T-cell (primary cell): ENCODE measurements around the gene ATL1. TPM values are rescaled to one million over a fixed set of nuclear protein-coding genes. Genes with fewer than 3 reads are reported as not detected.

ENCODE experiments used
- ATAC-seq, 4 experiments: fragments of 200-7000 bp in 3 of 4; fragments of 150-1000 bp in 1 of 4; cut with Tn5 transposase; replicated peaks in 1 of 4; 1 replicate in 3 of 4; 2 replicates in 1 of 4; pipeline ENCODE4 v1.10.0; 2021; ENCODE audit warnings: moderate library complexity in 3 of 4, mild to moderate bottlenecking in 2 of 4, moderate number of reproducible peaks in 1 of 4
- CTCF ChIA-PET, 2 donors: fragments of 300-600 bp; sonication (Branson Sonifier 250); formaldehyde crosslinking; loops; one replicate each; lab custom pipeline; 2022; ENCODE audit warnings: antibody characterized with exemption in 2 of 2; lab: Charles Lee
- POLR2A ChIA-PET, 2 donors: fragments of 300-600 bp; sonication (Branson Sonifier 250); formaldehyde crosslinking; loops; one replicate each; lab custom pipeline; 2022; ENCODE audit warnings: antibody characterized with exemption in 2 of 2; lab: Charles Lee
- DNase-seq, 35 experiments: peaks; one replicate each; pipeline versions ENCODE4 v3.0.0 to v3.0.0-alpha.2; 2013 to 2023
- H3K27ac ChIP-seq: one replicate; pipeline ENCODE4 v1.5.1; 2013; ENCODE audit warnings: low read length
- H3K27me3 ChIP-seq, 2 experiments: replicated peaks in 1 of 2; 1 replicate in 1 of 2; 2 replicates in 1 of 2; pipeline versions ENCODE4 v1.6.1 to v1.7.0; 2013; ENCODE audit warnings: low read length in 1 of 2, mixed read lengths in 1 of 2; ENCODE audit not compliant: control insufficient read depth in 2 of 2, insufficient read depth in 2 of 2; ENCODE audit errors: extremely low read depth in 1 of 2
- H3K36me3 ChIP-seq, 2 donors: 1 replicate in 1 of 2; 2 replicates in 1 of 2; pipeline versions ENCODE4 v1.6.1 to v1.7.0; 2013; ENCODE audit warnings: low read length in 1 of 2; ENCODE audit not compliant: control insufficient read depth in 2 of 2, insufficient read depth in 1 of 2; ENCODE audit errors: extremely low read depth in 1 of 2
- H3K4me1 ChIP-seq, 2 experiments: 1 replicate in 1 of 2; 2 replicates in 1 of 2; pipeline versions ENCODE4 v1.6.1 to v1.7.0; 2013; ENCODE audit warnings: low read length in 2 of 2, mixed read lengths in 1 of 2; ENCODE audit not compliant: insufficient read depth in 2 of 2, control insufficient read depth in 1 of 2; ENCODE audit errors: extremely low read depth in 1 of 2
- H3K4me3 ChIP-seq, 2 donors: 1 replicate in 1 of 2; 2 replicates in 1 of 2; pipeline versions ENCODE4 v1.5.1 to v1.7.0; 2013; ENCODE audit warnings: mild to moderate bottlenecking in 2 of 2, low read length in 1 of 2, moderate library complexity in 1 of 2; ENCODE audit not compliant: control insufficient read depth in 1 of 2; ENCODE audit errors: extremely low read depth in 1 of 2
- H3K9me3 ChIP-seq: 2 replicates; pipeline ENCODE4 v1.7.0; 2013
- H3K27ac Mint-ChIP-seq, 2 donors: one replicate each; pipeline ENCODE4 v1.8.0; 2020 to 2021; ENCODE audit warnings: mild to moderate bottlenecking in 2 of 2, mixed read lengths in 2 of 2
- H3K27me3 Mint-ChIP-seq, 2 donors: one replicate each; pipeline ENCODE4 v1.8.0; 2021 to 2022; ENCODE audit warnings: mixed read lengths in 2 of 2
- H3K36me3 Mint-ChIP-seq: one replicate; pipeline ENCODE4 v1.8.0; 2021; ENCODE audit warnings: mixed read lengths
- H3K4me1 Mint-ChIP-seq, 3 donors: one replicate each; pipeline ENCODE4 v1.8.0; 2020 to 2022; ENCODE audit warnings: mixed read lengths in 3 of 3, mild to moderate bottlenecking in 1 of 3
- H3K4me3 Mint-ChIP-seq, 3 donors: one replicate each; pipeline ENCODE4 v1.8.0; 2020 to 2022; ENCODE audit warnings: mild to moderate bottlenecking in 3 of 3, mixed read lengths in 3 of 3, moderate library complexity in 3 of 3
- H3K9me3 Mint-ChIP-seq, 3 donors: one replicate each; pipeline ENCODE4 v1.8.0; 2020 to 2022; ENCODE audit warnings: mixed read lengths in 3 of 3
- WGBS: methylation state at CpG from one replicate; pipeline ENCODE4 v1.1.5; 2013; ENCODE audit warnings: missing lambda C conversion rate; ENCODE audit not compliant: insufficient coverage; 5-methylcytosine and 5-hydroxymethylcytosine counted together
- total RNA-seq, 35 experiments: library from RNA in 6 of 35; stranded (reverse) in 6 of 35; fragments of 120-200 nt in 1 of 35; gene quantifications; one replicate each; pipeline versions ENCODE4 v1.2.1 to v1.2.4 and lab custom pipeline; 2013 to 2026

The ATL1 gene
- total RNA-seq, 5 donors from 2014 or later (not counting 1 experiment from before 2014, with no cell fraction given): 1.2 to 3.2 (median 2.1) TPM

- Mint-ChIP-seq H3K9me3 (no peaks in the 10 kb centered on the region), H3K36me3 (no peaks in the 10 kb centered on the region), H3K27me3 (no peaks in the 10 kb centered on the region), H3K4me1 (peaks cover 14 to 16% (median 16%) of the 10 kb centered on the region in 3 donors), H3K27ac (no peak overlapping the region), H3K4me3 (no peak overlapping the region)
- H3K4me1 ChIP-seq: peaks cover 3 to 8% of the 10 kb centered on the region in 2 experiments
- ATAC-seq (no peak), DNase-seq (no peak)
- H3K27ac ChIP-seq: no peak overlapping the region
- no peaks in the 10 kb centered on the region for H3K9me3 ChIP-seq
- H3K27me3 ChIP-seq: no peaks in the 10 kb centered on the region
- ChIA-PET POLR2A (no interaction called here), CTCF (interaction anchor here in 1 of 2 donors (0.5 kb wide), 1 partner anchor 153 kb away, joined by 5 read pairs; no protein-coding TSS in a partner anchor)
- WGBS: 93% methylated on average over 6 of the region's 10 CpGs
- H3K36me3 ChIP-seq: no peaks in the 10 kb centered on the region
- no peak overlapping the region for H3K4me3 ChIP-seq
Measured at GRCh38 chr14:50670196-50670865, 110.4 kb downstream of the ATL1 start.

GRCh38 chr14:50670866-50671256 lies 110.9 kb downstream of the ATL1 start:
- Mint-ChIP-seq H3K36me3 (no peaks in the 10 kb centered on the region), H3K9me3 (no peaks in the 10 kb centered on the region), H3K27ac (no peak overlapping the region), H3K27me3 (no peaks in the 10 kb centered on the region), H3K4me1 (peaks cover 14 to 15% (median 14%) of the 10 kb centered on the region in 3 donors), H3K4me3 (no peak overlapping the region)
- H3K27ac ChIP-seq: no peak overlapping the region
- no peaks in the 10 kb centered on the region for H3K36me3 ChIP-seq
- no peaks in the 10 kb centered on the region for H3K27me3 ChIP-seq
- DNase-seq (no peak), ATAC-seq (no peak)
- H3K4me3 ChIP-seq: no peak overlapping the region
- CTCF ChIA-PET: interaction anchor here in 1 of 2 donors (0.6 kb wide), 1 partner anchor 1038 kb away, joined by 3 read pairs; no protein-coding TSS in a partner anchor
- POLR2A ChIA-PET: interaction anchor here (0.6 to 0.7 kb wide), 3 partner anchors 16 to 1326 kb away, joined by 6 to 8 read pairs (median 6); no protein-coding TSS in a partner anchor
- no peaks in the 10 kb centered on the region for H3K9me3 ChIP-seq
- peaks cover 3 to 8% of the 10 kb centered on the region in 2 experiments for H3K4me1 ChIP-seq
- WGBS: 75% methylated on average over 3 of the region's 6 CpGs

DNA sequence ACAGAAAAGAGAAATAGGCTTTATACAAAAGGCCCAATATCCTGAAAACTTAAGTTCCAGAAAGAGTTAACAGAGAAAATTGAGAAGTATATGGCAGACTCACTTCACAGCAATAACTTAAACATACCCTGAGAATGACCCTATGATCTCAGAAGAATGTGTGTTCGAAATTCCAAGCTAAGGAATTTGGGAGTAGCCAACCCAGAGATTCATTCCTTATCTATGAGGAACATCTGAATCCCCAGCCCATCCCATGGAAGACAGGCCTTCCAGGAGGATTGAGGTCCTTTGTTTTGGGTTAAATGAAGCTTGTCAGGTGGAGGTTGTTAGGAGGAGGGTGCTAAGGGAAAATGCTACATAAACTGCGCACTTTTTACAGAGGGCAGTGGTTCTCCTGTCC lies 115.7 kb downstream of the ATL1 start:
- Mint-ChIP-seq H3K27ac (no peak overlapping the region), H3K36me3 (no peaks in the 10 kb centered on the region), H3K27me3 (no peaks in the 10 kb centered on the region), H3K4me3 (no peak overlapping the region), H3K9me3 (no peaks in the 10 kb centered on the region), H3K4me1 (peaks cover 5 to 12% (median 11%) of the 10 kb centered on the region in 3 donors)
- H3K36me3 ChIP-seq: no peaks in the 10 kb centered on the region
- no peaks in the 10 kb centered on the region for H3K9me3 ChIP-seq
- ATAC-seq: no peak
- H3K4me1 ChIP-seq: no peaks in the 10 kb centered on the region
- ChIA-PET CTCF (no interaction called here), POLR2A (no interaction called here)
- H3K27me3 ChIP-seq: no peaks in the 10 kb centered on the region
- WGBS: no CpG with 5 or more reads among the region's 2 CpGs
- no peak overlapping the region for H3K4me3 ChIP-seq
- DNase-seq: no peak
- no peak overlapping the region for H3K27ac ChIP-seq

GRCh38 chr14:50676814-50677516 lies 117.0 kb downstream of the ATL1 start:
- Histone ChIP-seq H3K27me3 (no peaks in the 10 kb centered on the region), H3K27ac (no peak overlapping the region), H3K4me1 (no peaks in the 10 kb centered on the region), H3K4me3 (no peak overlapping the region), H3K36me3 (no peaks in the 10 kb centered on the region), H3K9me3 (no peaks in the 10 kb centered on the region)
- H3K36me3 Mint-ChIP-seq: no peaks in the 10 kb centered on the region
- H3K9me3 Mint-ChIP-seq: no peaks in the 10 kb centered on the region
- ChIA-PET CTCF (interaction anchor here in 1 of 2 donors (0.6 kb wide), 1 partner anchor 11 kb away, joined by 4 read pairs; no protein-coding TSS in a partner anchor), POLR2A (no interaction called here)
- WGBS: 83% methylated on average over 1 of the region's 7 CpGs
- DNase-seq (no peak), ATAC-seq (no peak)
- peaks cover 5 to 12% (median 11%) of the 10 kb centered on the region in 3 donors for H3K4me1 Mint-ChIP-seq
- H3K4me3 Mint-ChIP-seq: no peak overlapping the region
- H3K27ac Mint-ChIP-seq: no peak overlapping the region
- H3K27me3 Mint-ChIP-seq: no peaks in the 10 kb centered on the region

DNA sequence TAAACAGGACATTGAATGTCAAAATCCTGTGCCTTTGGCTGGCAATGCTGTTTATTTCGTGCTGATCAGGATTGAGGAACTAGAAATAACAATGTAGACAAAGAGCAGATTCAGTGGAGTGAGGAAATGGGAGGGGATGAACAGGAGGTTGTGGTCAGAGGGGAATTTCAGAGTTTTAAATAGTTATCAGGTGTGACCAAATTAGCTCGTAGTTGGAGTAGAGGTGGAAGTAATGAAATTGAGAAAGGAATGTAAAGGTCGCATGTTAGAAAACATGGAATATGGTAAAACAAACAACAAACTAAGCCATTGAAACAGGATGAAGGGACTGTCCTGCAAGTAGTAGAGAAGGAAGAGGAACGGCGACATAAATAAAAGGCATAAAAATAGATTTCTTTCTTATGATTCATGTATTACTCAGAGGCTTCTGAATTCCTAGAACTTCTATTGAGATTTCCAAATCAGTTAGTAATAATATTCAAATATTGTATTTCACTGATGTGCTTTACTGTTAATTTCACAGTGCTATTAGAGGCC lies 117.7 kb downstream of the ATL1 start:
- CTCF ChIA-PET: interaction anchor here in 1 of 2 donors (0.5 kb wide), 1 partner anchor 127 kb away, joined by 3 read pairs; no protein-coding TSS in a partner anchor
- no peak for DNase-seq

DNA sequence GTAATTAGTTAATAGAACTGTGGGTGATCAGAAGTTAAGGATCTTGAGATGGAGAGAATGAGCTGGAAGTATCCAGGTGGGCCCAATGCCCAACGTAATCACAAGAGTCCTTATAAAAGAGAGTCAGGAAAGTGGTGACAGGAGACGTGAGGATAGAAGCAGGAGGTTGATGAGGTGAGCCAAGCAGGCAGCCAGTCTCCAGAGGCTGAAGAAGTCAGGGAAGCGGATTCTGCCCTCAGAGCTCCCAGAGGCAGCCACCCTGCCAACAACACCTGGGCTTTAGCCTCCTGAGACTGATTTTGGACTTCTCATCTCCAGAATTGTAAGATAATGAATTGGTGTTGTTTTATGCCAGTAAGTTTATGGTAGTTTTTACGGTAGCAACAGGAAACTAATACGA lies 118.2 kb downstream of the ATL1 start:
- Mint-ChIP-seq H3K9me3 (no peaks in the 10 kb centered on the region), H3K4me1 (peaks cover 5 to 12% (median 11%) of the 10 kb centered on the region in 3 donors), H3K4me3 (no peak overlapping the region), H3K27ac (no peak overlapping the region), H3K27me3 (no peaks in the 10 kb centered on the region), H3K36me3 (no peaks in the 10 kb centered on the region)
- Histone ChIP-seq H3K4me1 (no peaks in the 10 kb centered on the region), H3K4me3 (no peak overlapping the region), H3K27me3 (no peaks in the 10 kb centered on the region), H3K9me3 (no peaks in the 10 kb centered on the region), H3K27ac (no peak overlapping the region), H3K36me3 (no peaks in the 10 kb centered on the region)
- no peak for DNase-seq
- whole genome bisulfite sequencing: 75% methylated on average over 2 of the region's 5 CpGs
- POLR2A ChIA-PET: no interaction called here
- CTCF ChIA-PET: interaction anchor here in 1 of 2 donors (0.5 kb wide), 1 partner anchor 126 kb away, joined by 3 read pairs; no protein-coding TSS in a partner anchor
- ATAC-seq: no peak

More for the DNA sequence above, 117.7 kb downstream of the ATL1 start:
- Mint-ChIP-seq H3K27ac (no peak overlapping the region), H3K4me1 (peaks cover 5 to 12% (median 11%) of the 10 kb centered on the region in 3 donors), H3K36me3 (no peaks in the 10 kb centered on the region), H3K4me3 (no peak overlapping the region), H3K9me3 (no peaks in the 10 kb centered on the region), H3K27me3 (no peaks in the 10 kb centered on the region)
- ATAC-seq: no peak
- POLR2A ChIA-PET: no interaction called here
- no peaks in the 10 kb centered on the region for H3K27me3 ChIP-seq
- no peak overlapping the region for H3K27ac ChIP-seq
- no peak overlapping the region for H3K4me3 ChIP-seq
- H3K9me3 ChIP-seq: no peaks in the 10 kb centered on the region
- no peaks in the 10 kb centered on the region for H3K36me3 ChIP-seq
- H3K4me1 ChIP-seq: no peaks in the 10 kb centered on the region
- 8% methylated on average over 1 of the region's 5 CpGs for WGBS
